Lower leg skin (tissue), 4 donors: ENCODE data around the gene ANKRD9. TPM values are rescaled to one million over a fixed set of nuclear protein-coding genes. Genes with fewer than 3 reads are reported as not detected.

ENCODE experiments used
- DNase-seq, 2 donors: peaks; one replicate each; pipeline ENCODE4 v3.0.0-alpha.2; 2019; ENCODE audit warnings: low spot score in 2 of 2
- H3K4me3 ChIP-seq: fragments of 200-600 bp; sonication (generic); 2 replicates; pipeline ENCODE4 v1.5.1; 2017; ENCODE audit warnings: mild to moderate bottlenecking, low read depth; ENCODE audit not compliant: poor library complexity, severe bottlenecking
- POLR2A ChIP-seq, 2 donors: fragments of 450-650 bp; IDR thresholded peaks; one replicate each; pipeline ENCODE4 v1.6.1; 2016 to 2017; ENCODE audit warnings: antibody characterized with exemption in 2 of 2, mild to moderate bottlenecking in 1 of 2, moderate library complexity in 1 of 2
- WGBS, 2 donors: methylation state at CpG; one replicate each; pipeline ENCODE4 v1.1.5; 2018; 5-methylcytosine and 5-hydroxymethylcytosine counted together
- intact Hi-C: fragments of 100-400 bp; cut with DNase I; formaldehyde crosslinking; loops from one replicate; pipeline ENCODE4 v1.15.0; 2023; ENCODE audit warnings: low total_unique reads
- total RNA-seq, 4 donors: library from RNA; depleted of rRNA; stranded (reverse); fragments of >200 nt; gene quantifications; one replicate each; pipeline ENCODE4 v1.1.0, GENCODE V29; 2016
- TF ChIP-seq, protein P1 (sequence below), 3 donors: fragments of 450-650 bp; IDR thresholded peaks; one replicate each; pipeline ENCODE4 v1.5.1; 2016; ENCODE audit warnings: antibody characterized with exemption in 3 of 3, mild to moderate bottlenecking in 3 of 3, moderate library complexity in 2 of 3

ANKRD9 gene
- total RNA-seq, 4 donors from 2014 or later, result 64.6 to 135 (median 69.4) TPM

DNA sequence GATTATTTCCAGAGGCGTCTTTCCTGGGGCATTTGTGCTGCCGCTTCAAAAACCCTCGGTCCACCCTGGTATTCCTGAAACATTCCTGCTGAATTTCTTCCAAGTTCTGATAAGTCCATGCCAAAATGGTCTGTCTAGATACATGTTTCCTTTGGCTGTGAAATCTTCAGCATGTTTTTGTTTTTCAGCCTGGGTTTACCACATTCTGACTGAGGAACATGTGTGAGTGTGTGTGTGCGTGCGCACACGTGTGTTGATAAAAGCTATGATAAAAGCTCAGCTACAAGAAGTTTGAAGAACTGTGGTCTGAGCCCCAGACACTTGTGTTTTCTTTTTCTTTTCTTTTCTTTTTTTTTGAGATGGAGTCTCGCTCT is 22.4 kb downstream of the ANKRD9 start:
- 72 to 76% methylated on average over 7 of the region's 7 CpGs for WGBS, 2 donors
- no peak for TF ChIP-seq POLR2A (IDR thresholded peaks at IDR 0.05)
- TF ChIP-seq, protein P1, sequence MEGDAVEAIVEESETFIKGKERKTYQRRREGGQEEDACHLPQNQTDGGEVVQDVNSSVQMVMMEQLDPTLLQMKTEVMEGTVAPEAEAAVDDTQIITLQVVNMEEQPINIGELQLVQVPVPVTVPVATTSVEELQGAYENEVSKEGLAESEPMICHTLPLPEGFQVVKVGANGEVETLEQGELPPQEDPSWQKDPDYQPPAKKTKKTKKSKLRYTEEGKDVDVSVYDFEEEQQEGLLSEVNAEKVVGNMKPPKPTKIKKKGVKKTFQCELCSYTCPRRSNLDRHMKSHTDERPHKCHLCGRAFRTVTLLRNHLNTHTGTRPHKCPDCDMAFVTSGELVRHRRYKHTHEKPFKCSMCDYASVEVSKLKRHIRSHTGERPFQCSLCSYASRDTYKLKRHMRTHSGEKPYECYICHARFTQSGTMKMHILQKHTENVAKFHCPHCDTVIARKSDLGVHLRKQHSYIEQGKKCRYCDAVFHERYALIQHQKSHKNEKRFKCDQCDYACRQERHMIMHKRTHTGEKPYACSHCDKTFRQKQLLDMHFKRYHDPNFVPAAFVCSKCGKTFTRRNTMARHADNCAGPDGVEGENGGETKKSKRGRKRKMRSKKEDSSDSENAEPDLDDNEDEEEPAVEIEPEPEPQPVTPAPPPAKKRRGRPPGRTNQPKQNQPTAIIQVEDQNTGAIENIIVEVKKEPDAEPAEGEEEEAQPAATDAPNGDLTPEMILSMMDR (IDR thresholded peaks at IDR 0.05), result no peak
- no peak overlapping the region for H3K4me3 ChIP-seq
- no peak for DNase-seq
- intact Hi-C loops, result no loop called here

GRCh38 chr14:102486513-102487203 is 22.9 kb downstream of the ANKRD9 start:
- intact Hi-C loops, result no loop called here
- TF ChIP-seq, protein P1 (IDR thresholded peaks at IDR 0.05), result no peak
- no peak for TF ChIP-seq POLR2A (IDR thresholded peaks at IDR 0.05)
- WGBS, 2 donors, result 75 to 84% methylated on average over 16 to 17 of the region's 17 CpGs
- H3K4me3 ChIP-seq, result no peak overlapping the region
- no peak for DNase-seq

- 87% methylated on average over 11 of the region's 11 CpGs for WGBS, 2 donors
- TF ChIP-seq POLR2A (IDR thresholded peaks at IDR 0.05), result no peak
- TF ChIP-seq, protein P1 (IDR thresholded peaks at IDR 0.05), result no peak
- H3K4me3 ChIP-seq, result no peak overlapping the region
- intact Hi-C loops, result no loop called here
- no peak for DNase-seq
Observed at GRCh38 chr14:102485693-102486512, 23.7 kb downstream of the ANKRD9 start.

- WGBS, 2 donors, result 78 to 85% methylated on average over 5 of the region's 5 CpGs
- TF ChIP-seq, protein P1 (IDR thresholded peaks at IDR 0.05), result no peak
- no peak for TF ChIP-seq POLR2A (IDR thresholded peaks at IDR 0.05)
- no peak for DNase-seq
- intact Hi-C loops, result no loop called here
- no peak overlapping the region for H3K4me3 ChIP-seq
Observed at GRCh38 chr14:102484316-102484715, 25.3 kb downstream of the ANKRD9 start.

- DNase-seq, result no peak
- no peak overlapping the region for H3K4me3 ChIP-seq
- intact Hi-C loops, result no loop called here
- TF ChIP-seq, protein P1 (IDR thresholded peaks at IDR 0.05), result no peak
- TF ChIP-seq POLR2A (IDR thresholded peaks at IDR 0.05), result no peak
- 84 to 89% methylated on average over 8 of the region's 8 CpGs for WGBS, 2 donors
Observed at GRCh38 chr14:102481791-102482238, 27.8 kb downstream of the ANKRD9 start.
